MV-4-11 (cell line): Measurements from ENCODE around the gene NOP9.

Source experiments
- DNase-seq: peaks from one replicate; lab custom pipeline; 2025; lab: John Stamatoyannopoulos, UW

NOP9 gene

DNA sequence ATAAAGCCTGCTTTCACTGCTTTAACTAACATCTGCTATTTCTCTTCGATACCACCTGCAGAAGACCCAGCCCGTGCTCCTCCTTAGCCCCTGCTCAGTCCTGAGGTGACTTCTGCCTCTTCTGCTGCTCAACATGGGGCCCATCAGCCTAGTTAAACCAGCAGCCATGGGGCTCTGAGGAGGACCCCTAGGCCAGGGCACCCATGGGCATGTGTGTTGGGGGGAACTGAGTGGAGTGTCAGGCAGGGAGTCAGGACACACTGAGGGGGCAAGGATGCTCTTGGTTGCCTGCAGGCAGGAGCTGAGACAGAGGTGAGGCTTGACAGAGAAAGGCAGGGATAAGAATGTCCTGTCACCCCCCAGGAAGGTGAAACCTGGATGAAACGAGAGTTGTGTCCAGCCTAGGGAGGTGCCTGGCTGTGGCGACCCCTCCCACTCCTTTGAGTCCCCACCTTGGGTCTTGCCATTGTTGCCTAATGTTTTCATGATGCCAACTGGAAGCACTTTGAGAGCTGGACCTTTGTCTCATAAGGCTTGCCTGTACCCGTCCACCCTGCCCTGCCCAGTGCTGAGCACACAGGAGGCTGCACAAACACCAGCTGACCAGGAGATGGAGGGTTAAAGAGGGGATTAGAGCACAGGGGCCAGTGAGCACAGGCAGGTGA, 15.7 kb upstream of the NOP9 start:
- DNase-seq: no peak

DNA sequence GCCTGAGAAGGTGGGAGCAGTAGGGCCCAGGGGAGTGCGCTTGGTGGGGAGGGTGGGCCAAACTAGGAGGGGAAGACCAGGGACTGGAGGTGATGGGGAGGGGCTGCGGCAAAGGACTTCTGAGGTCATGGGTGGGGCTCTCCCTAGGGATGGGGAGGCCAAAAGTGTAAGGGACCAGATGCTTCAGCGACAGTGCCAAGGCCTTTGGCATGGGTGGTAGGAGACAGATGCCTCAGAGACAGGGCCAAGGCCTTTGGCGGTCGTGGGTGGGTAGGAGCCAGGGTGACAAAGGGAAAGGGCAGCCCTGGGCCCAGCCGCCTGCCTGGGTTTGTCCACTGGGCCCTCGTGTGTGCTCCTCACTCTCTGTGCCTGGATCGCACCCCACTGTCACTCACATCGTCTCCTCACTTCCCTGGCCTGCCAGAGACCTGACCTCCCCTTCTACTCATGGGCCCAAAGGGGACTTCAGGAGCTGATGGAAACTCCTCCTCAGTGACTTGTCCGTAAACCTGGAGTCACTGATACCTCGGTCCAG, 15.1 kb upstream of the NOP9 start:
- DNase-seq: no peak

DNA sequence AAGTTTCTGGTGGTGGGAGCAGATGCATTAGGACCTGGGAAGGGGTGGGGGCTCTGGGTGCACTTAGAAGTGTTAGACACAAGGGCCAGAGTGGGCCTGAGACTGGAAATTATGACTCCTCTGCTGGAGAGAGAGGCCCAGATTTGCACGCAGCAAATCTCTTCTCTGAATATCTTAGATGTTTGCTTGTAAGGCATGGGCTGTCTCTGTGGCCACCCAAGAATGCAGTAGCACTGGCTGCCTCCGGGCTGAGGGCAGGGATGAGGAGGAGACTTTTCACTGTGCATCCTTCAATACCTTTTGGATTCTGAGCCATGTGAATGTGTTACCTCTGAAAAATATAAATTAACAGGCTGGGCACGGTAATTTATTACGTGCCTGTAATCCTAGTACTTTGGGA, 14.3 kb upstream of the NOP9 start:
- DNase-seq: no peak

DNA sequence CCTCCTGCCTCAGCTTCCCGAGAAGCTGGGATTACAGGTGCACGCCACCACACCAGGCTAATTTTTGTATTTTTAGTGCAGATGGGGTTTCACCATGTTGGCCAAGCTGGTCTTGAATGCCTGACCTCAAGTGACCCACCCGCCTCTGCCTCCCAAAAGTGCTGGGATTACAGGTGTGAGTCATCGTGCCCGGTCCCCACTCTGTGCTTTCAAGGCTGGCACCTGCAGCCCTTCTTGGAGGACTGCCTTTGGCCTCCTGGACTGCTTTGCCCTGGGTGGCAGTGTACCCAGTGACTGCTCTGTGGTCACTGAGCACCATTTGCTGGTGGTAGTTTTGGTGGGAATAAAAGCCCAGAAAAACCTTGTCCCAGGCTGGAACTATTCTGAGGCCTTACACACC, 12.7 kb upstream of the NOP9 start:
- no peak for DNase-seq

DNA sequence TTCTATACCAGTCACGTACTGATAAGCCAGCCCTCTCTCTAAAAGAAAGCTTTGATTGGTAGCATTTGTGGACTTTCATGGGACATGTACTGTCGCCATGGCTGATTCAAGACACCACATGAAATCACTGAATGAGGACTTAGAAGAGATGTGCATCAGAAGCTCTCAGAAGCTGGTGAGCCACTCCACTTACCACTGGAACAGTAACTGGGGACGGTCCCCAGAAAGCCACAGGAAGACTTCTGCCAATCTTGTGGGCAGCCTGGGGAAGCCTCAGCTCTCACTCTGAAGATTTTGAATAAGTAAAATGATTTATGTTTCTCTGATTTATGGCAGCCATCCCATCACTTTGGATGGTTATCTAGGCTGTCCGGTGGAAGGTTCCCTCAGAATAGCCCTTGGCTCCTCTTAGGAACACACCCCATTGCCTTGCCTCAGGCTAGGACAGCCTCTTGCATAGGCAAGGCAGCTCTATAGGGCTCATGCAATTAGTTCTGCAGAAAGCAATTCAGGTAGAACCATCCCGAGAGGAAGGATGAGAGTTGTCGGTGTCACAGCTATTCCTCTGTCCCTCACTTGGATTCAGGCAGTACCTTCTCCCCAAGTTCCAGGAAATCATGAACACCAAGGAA, 9.9 kb upstream of the NOP9 start:
- DNase-seq: no peak

DNA sequence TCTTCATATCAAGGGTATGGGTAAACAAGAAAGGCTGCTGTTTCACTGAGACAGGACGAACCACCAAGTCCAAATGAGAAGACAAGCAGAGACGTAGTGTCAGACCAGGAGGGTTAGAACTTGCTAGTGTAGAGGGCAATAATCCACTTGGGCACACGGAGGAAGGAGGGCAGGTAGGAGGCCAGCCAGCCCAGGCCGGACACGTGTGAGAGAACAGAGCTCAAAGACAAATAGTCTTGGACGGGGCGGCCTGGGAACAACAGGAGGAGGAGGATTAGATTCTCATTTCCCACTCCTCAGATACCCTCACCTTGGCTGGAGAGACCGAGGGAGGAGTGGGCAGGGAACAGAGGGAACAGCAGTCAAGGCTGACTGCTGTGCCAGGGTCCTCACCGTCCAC, 8.9 kb upstream of the NOP9 start:
- DNase-seq: no peak

DNA sequence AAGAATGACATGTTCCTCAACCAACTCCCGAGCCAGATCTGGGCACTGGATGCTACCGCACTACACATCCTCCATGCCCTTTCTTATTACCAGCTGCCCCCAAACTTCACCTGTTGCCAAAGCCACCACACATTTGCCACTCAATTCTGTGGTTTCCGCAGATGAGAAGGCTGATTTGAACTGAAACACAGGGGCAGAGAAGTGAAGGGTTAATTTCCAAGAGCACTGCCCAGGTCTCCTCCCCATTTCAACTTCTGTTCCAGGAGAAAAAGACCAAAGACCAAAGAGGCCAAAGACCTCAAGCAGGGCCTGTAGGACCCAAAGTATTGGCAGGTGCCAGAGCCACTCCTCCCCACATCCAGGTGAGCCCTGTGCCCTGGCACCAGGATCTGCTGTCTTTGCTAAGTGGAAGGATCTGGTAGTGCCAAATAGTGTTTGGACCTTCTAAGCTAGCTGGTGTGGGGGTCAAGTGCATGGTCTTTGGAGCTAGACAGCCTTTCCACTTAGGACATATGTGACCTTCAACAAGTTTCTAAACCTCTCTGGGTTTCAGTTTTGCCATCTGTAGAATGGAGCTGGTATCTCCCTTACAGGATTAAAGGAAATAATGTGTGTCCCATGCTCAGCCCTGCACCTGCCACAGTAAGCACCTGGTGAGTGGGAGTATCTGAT, 8.1 kb upstream of the NOP9 start:
- DNase-seq: no peak

DNA sequence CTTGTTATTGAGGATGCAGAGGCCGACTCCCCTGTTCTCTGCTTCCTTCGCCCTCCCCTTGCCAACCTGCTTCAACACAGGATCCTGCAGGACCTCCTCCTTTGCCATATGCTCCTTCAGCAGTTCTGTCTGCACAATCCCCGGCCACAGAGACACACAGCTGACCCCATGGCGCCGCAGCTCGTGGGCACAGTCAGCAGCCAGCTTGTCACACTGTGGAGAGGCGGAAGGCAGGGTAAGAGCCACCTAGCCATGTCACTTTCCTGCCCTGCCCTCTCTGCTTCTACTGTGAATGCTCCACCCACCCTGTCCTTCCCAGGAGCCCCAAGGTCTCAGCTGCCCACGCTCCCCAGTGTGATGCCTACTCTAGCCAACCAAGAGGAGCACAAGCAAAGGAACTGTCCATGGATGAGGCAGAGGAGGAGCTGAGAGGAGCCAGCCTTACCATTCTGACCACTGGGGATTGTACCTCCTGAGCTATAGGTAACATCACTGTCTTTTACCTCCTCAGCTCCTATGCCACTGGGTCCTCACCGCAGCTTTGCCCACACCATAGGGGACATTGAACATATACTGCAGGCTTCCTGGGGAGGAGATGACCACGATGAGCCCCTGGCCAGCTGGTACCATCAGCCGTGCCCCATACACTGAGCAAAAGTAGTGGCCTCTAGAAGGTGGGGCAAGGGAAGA, 7.4 kb upstream of the NOP9 start:
- DNase-seq: no peak

DNA sequence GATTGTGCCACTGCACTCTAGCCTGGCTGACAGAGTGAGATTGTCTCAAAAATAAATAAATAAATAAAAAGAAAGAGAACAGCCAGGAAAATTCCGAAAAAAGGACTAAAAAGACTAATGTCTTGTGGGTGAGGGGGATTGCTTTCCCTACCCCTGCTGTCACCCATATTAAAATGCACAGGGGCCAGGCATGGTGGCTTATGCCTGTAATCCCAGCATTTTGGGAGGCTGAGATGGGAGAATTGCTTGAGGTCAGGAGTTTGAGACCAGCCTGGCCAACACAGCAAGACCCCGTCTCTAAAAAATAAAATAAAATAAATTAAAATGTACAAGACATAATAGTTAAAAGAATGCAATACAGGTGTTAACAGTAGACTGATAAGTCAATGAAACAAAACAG, 6.1 kb upstream of the NOP9 start:
- no peak for DNase-seq

DNA sequence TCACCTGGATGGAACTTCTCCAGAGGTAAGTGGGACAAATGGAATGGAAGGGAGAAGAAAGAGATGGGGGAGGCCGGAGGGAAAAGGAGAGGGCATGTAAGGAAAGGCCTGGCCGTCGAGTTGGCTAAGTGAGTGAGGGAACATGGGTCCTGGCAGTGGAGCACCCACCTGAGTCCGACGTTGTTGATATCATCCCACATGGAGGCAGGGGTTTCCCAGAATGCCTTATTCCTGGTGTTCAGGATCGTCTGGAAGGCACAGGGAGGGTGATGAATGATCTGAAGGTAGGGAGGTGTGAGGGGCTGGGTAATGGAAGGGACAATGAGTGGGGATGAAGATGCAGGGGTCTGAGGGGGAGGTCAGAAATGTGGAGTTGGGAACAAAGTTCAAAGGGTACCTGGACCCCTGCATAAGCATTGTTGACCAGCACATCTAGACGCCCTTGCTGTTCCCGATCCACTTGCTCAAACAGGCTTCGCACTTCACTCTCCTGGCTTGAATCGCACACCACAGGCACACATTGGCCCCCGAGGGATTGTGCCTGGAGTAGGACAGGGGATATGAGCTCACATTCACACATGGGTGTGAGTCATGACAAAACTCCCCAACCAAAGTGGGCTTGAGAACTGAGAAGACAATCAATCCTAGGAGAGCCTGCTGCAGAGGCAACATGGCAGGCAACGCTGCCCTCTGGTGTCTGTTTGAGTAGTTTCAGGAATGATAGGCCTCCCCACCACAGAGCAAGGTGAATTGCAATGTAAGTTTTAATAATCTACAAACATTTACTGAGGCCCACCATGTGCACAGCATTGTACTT, 3.1 kb upstream of the NOP9 start:
- peak; percentile 76 for DNase-seq

GRCh38 chr14:24297190-24297964, 2.3 kb upstream of the NOP9 start:
- peak; percentile 23 for DNase-seq

- DNase-seq: peak; percentile 49
Observed at GRCh38 chr14:24298892-24299254, 777 bp upstream of the NOP9 start.

DNA sequence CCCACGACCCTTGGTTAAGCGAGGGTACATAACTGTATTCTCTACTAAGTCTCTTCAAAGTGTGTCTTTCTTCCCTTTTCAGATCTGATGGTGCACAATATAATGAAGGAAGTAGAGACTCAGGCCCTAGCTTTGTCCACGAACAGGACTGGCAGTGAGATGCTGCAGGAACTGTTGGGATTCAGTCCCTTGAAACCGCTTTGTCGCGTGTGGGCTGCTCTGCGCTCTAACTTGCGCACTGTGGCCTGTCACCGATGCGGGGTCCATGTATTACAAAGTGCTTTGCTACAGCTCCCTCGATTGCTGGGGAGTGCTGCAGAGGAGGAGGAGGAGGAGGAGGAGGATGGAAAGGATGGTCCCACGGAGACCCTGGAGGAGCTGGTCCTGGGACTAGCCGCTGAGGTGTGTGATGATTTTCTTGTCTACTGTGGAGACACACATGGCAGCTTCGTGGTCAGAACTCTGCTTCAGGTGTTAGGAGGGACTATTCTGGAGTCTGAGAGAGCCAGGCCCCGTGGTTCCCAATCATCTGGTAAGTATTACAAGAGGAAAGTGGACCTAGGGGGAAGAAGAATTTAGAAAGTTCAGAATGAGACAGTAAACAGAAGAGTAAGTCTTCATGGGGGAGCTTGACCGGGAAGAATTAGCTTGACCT, 803 bp downstream of the NOP9 start:
- no peak for DNase-seq

- no peak for DNase-seq
Observed at GRCh38 chr14:24304019-24304387, 4.4 kb downstream of the NOP9 start.

- no peak for DNase-seq
Observed at GRCh38 chr14:24307156-24307574, 7.5 kb downstream of the NOP9 start.

DNA sequence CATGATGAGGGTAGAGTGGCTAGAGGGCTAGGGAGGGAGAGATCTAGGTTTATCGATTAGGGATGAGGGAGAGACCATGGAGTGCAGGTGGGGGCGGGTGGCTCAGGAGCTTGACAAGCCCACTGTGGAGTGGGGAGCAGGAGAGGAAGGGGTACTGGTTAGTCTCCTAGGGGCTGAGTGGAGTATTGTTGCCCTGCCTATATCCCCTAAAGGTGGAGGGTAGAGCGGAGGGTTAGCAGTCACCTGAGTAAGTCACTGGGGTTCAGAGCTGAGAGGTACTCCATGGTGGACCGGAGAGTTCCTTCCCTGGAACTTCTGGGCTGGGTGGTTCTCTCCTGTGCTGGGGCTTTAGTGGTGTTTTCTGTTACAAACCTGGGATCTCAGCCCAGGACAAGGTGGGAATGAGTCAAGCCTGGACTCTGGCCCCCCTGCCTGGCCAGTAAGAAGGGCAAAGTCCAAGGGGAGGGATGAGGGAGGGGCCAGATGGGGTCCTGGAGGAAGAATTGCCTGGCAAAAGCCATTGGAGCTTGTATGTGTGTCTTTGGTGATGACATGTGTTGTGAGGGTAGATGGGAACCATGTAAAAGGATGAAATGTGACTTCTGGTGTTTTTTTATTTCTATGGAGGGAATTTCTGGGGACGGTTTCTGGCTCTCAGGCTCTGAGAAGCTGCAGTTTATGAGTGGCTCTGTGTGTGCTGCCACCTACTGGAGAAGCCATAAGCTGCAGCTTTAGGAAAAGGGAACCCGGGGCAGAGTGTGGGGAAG, 8.1 kb downstream of the NOP9 start, which contains the start of gene CIDEB:
TSS of gene CIDEB (minus strand) at position 403 of the 767 bp plus-strand sequence. CDS start at position 284, 119 bp downstream.
- DNase-seq: peak; percentile 69

DNA sequence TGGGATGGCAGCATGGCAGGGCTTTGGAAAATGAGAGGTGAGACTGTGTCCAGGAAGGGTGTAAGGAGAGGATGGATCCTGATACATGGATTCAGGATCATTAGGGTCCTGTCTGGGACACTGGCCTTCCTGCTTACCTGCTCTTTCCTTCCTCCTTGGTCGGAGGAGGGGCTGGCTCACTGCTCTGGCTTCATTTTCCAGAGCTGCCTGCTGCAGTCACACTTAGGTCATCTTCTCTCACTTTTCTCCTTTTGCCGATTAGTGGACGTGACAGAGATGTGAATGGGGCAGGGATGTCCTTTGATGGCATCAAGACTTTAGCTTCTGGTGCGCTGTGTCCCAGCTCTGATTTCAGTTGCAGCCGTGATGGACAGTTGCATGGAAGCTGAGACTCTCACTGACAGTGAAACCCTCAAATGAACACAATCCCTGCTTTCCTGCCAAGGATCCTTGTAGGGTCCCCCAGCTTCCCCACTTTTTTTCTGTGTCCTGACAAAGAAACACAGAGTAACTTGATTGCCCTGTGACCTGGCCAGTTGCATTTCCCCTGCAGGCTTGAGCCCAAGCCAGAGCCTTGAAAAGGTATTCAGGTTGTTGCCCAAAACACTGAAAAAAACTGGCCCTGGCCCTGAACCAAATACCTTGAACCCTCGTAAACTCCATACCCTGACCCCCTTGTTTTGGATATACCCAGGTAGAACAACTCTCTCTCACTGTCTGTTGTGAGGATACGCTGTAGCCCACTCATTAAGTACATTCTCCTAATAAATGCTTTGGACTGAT, 8.9 kb downstream of the NOP9 start:
- DNase-seq: no peak

GRCh38 chr14:24309538-24310264, 10.1 kb downstream of the NOP9 start, which contains the start of gene LTB4R2:
TSS of gene LTB4R2 (plus strand) at chr14:24310140. CDS start at chr14:24310665, 525 bp downstream.
- DNase-seq: no peak
